Large intestine (tissue), 3 donors: ENCODE measurements around the gene PYGM. TPM values are rescaled to one million over a fixed set of nuclear protein-coding genes. Genes with fewer than 3 reads are reported as not detected.
A peak's percentile ranks its signal among the peaks of the same experiment; 100 is the strongest.

Experiments
- DNase-seq, 2 donors: peaks; one replicate each; pipeline versions ENCODE4 v3.0.0 to v3.0.0-alpha.2; 2013
- H3K27ac ChIP-seq: one replicate; pipeline ENCODE4 v1.5.1; 2013; ENCODE audit warnings: low read length
- H3K27me3 ChIP-seq: 2 replicates; pipeline ENCODE4 v1.6.1; 2013; ENCODE audit warnings: low read length; ENCODE audit not compliant: control insufficient read depth, insufficient read depth
- H3K36me3 ChIP-seq: 2 replicates; pipeline ENCODE4 v1.6.1; 2013; ENCODE audit warnings: low read length; ENCODE audit not compliant: control insufficient read depth, insufficient read depth
- H3K4me1 ChIP-seq: one replicate; pipeline ENCODE4 v1.6.1; 2013; ENCODE audit warnings: low read length; ENCODE audit not compliant: control insufficient read depth, insufficient read depth
- H3K4me3 ChIP-seq: one replicate; pipeline ENCODE4 v1.5.1; 2013; ENCODE audit warnings: low read length
- H3K9me3 ChIP-seq: one replicate; pipeline ENCODE4 v1.6.1; 2013; ENCODE audit warnings: mild to moderate bottlenecking, low read depth, low read length, moderate library complexity; ENCODE audit not compliant: control insufficient read depth
- WGBS: methylation state at CpG from one replicate; pipeline ENCODE4 v1.1.5; 2013; ENCODE audit warnings: low lambda C conversion rate; ENCODE audit not compliant: insufficient coverage; 5-methylcytosine and 5-hydroxymethylcytosine counted together
- polyA plus RNA-seq: library from polyadenylated mRNA; unstranded; fragments of 120-200 nt; gene quantifications from one replicate; pipeline ENCODE4 v1.2.1, GENCODE V29; 2013

The PYGM gene
- polyA plus RNA-seq, 1 donor: 2.4 TPM

- Histone ChIP-seq H3K27me3 (no peaks in the 10 kb centered on the region), H3K36me3 (peaks cover 43% of the 10 kb centered on the region), H3K27ac (peak overlapping the region; percentile 99), H3K9me3 (no peaks in the 10 kb centered on the region), H3K4me1 (peaks cover 10% of the 10 kb centered on the region), H3K4me3 (peak overlapping the region; percentile 72)
- DNase-seq: peak; percentile 86
- no CpG with 5 or more reads among the region's 98 CpGs for WGBS
These were observed 17.9 kb upstream of the PYGM start for GRCh38 chr11:64777449-64778222.

- WGBS: no CpG with 5 or more reads among the region's 3 CpGs
- Histone ChIP-seq H3K4me3 (peak overlapping the region; percentile 67), H3K9me3 (no peaks in the 10 kb centered on the region), H3K36me3 (peaks cover 50% of the 10 kb centered on the region), H3K27ac (peak overlapping the region; percentile 49), H3K27me3 (no peaks in the 10 kb centered on the region), H3K4me1 (peaks cover 10% of the 10 kb centered on the region)
- DNase-seq: no peak
These were observed 17.1 kb upstream of the PYGM start for GRCh38 chr11:64776875-64777274.

- Histone ChIP-seq H3K4me1 (peaks cover 10% of the 10 kb centered on the region), H3K27ac (no peak overlapping the region)
- WGBS: no CpG with 5 or more reads among the region's 6 CpGs
These were observed 16.7 kb upstream of the PYGM start for GRCh38 chr11:64776425-64776824.

GRCh38 chr11:64774144-64774543 is 14.4 kb upstream of the PYGM start:
- DNase-seq: no peak
- Histone ChIP-seq H3K27ac (no peak overlapping the region), H3K4me1 (peaks cover 6% of the 10 kb centered on the region), H3K36me3 (peaks cover 76% of the 10 kb centered on the region), H3K4me3 (no peak overlapping the region), H3K27me3 (no peaks in the 10 kb centered on the region), H3K9me3 (no peaks in the 10 kb centered on the region)
- WGBS: no CpG with 5 or more reads among the region's 5 CpGs

More at GRCh38 chr11:64776425-64776824, 16.7 kb upstream of the PYGM start:
- H3K4me3 ChIP-seq: peak overlapping the region; percentile 67
- H3K27me3 ChIP-seq: no peaks in the 10 kb centered on the region
- H3K36me3 ChIP-seq: peaks cover 55% of the 10 kb centered on the region
- no peak for DNase-seq
- no peaks in the 10 kb centered on the region for H3K9me3 ChIP-seq

- 90% methylated on average over 2 of the region's 3 CpGs for WGBS
- Histone ChIP-seq H3K36me3 (peaks cover 93% of the 10 kb centered on the region), H3K9me3 (no peaks in the 10 kb centered on the region), H3K27me3 (no peaks in the 10 kb centered on the region), H3K4me1 (peaks cover 6% of the 10 kb centered on the region), H3K4me3 (no peak overlapping the region), H3K27ac (no peak overlapping the region)
- no peak for DNase-seq
These were observed 12.7 kb upstream of the PYGM start for GRCh38 chr11:64772303-64773018.

GRCh38 chr11:64771861-64772260 is 12.1 kb upstream of the PYGM start:
- Histone ChIP-seq H3K36me3 (peaks cover 95% of the 10 kb centered on the region), H3K4me1 (peaks cover 6% of the 10 kb centered on the region), H3K9me3 (no peaks in the 10 kb centered on the region), H3K4me3 (no peak overlapping the region), H3K27ac (no peak overlapping the region), H3K27me3 (no peaks in the 10 kb centered on the region)
- no CpG with 5 or more reads among the region's 2 CpGs for WGBS
- DNase-seq: no peak

- Histone ChIP-seq H3K27me3 (no peaks in the 10 kb centered on the region), H3K27ac (no peak overlapping the region), H3K4me3 (no peak overlapping the region), H3K9me3 (peaks cover 2% of the 10 kb centered on the region), H3K36me3 (peaks cover 93% of the 10 kb centered on the region), H3K4me1 (no peaks in the 10 kb centered on the region)
- no CpG with 5 or more reads among the region's 12 CpGs for WGBS
- no peak for DNase-seq
These were observed 10.3 kb upstream of the PYGM start for GRCh38 chr11:64770120-64770519.

- no peaks in the 10 kb centered on the region for H3K4me1 ChIP-seq
- H3K27ac ChIP-seq: no peak overlapping the region
- no peak overlapping the region for H3K4me3 ChIP-seq
- H3K36me3 ChIP-seq: peaks cover 95% of the 10 kb centered on the region
- 96% methylated on average over 4 of the region's 6 CpGs for WGBS
- H3K9me3 ChIP-seq: peaks cover 2% of the 10 kb centered on the region
- H3K27me3 ChIP-seq: no peaks in the 10 kb centered on the region
- DNase-seq: no peak
These were observed 9.5 kb upstream of the PYGM start for GRCh38 chr11:64769283-64769682.

- Histone ChIP-seq H3K4me3 (no peak overlapping the region), H3K9me3 (peaks cover 2% of the 10 kb centered on the region), H3K36me3 (peaks cover 96% of the 10 kb centered on the region), H3K27ac (no peak overlapping the region), H3K4me1 (no peaks in the 10 kb centered on the region), H3K27me3 (no peaks in the 10 kb centered on the region)
- WGBS: no CpG with 5 or more reads among the region's 6 CpGs
- no peak for DNase-seq
These were observed 8.5 kb upstream of the PYGM start for GRCh38 chr11:64768300-64768694.

GRCh38 chr11:64767344-64768299 is 7.8 kb upstream of the PYGM start:
- peak in 1 of 2 donors; percentile 37 for DNase-seq
- Histone ChIP-seq H3K9me3 (peaks cover 2% of the 10 kb centered on the region), H3K27me3 (no peaks in the 10 kb centered on the region), H3K27ac (no peak overlapping the region), H3K36me3 (peaks cover 96% of the 10 kb centered on the region), H3K4me1 (no peaks in the 10 kb centered on the region), H3K4me3 (no peak overlapping the region)
- WGBS: no CpG with 5 or more reads among the region's 19 CpGs
